ENCODE data around the gene TTC14.

Gene TTC14

GRCh38 chr3:180570238-180570637 lies 31.7 kb upstream of the TTC14 start (continued):
- TF ChIP-seq ZNF544 (tag by site-specific recombination; IDR thresholded peaks at IDR 0.05) (no peak), ZBTB48 (tag by site-specific recombination; IDR thresholded peaks at IDR 0.05) (no peak), ZNF10 (tag by site-specific recombination; IDR thresholded peaks at IDR 0.05) (no peak), ZNF148 (tag by site-specific recombination; IDR thresholded peaks at IDR 0.05; ENCODE audit: borderline replicate concordance) (no peak), TRIM28 (IDR thresholded peaks at IDR 0.05; ENCODE audit: borderline replicate concordance, low read length) (no peak), MZF1 (tag by site-specific recombination; IDR thresholded peaks at IDR 0.05; ENCODE audit: borderline replicate concordance) (no peak), ZNF596 (tag by site-specific recombination; IDR thresholded peaks at IDR 0.05) (no peak), WT1 (tag by site-specific recombination; IDR thresholded peaks at IDR 0.05) (no peak)
- TF ChIP-seq, protein P1, sequence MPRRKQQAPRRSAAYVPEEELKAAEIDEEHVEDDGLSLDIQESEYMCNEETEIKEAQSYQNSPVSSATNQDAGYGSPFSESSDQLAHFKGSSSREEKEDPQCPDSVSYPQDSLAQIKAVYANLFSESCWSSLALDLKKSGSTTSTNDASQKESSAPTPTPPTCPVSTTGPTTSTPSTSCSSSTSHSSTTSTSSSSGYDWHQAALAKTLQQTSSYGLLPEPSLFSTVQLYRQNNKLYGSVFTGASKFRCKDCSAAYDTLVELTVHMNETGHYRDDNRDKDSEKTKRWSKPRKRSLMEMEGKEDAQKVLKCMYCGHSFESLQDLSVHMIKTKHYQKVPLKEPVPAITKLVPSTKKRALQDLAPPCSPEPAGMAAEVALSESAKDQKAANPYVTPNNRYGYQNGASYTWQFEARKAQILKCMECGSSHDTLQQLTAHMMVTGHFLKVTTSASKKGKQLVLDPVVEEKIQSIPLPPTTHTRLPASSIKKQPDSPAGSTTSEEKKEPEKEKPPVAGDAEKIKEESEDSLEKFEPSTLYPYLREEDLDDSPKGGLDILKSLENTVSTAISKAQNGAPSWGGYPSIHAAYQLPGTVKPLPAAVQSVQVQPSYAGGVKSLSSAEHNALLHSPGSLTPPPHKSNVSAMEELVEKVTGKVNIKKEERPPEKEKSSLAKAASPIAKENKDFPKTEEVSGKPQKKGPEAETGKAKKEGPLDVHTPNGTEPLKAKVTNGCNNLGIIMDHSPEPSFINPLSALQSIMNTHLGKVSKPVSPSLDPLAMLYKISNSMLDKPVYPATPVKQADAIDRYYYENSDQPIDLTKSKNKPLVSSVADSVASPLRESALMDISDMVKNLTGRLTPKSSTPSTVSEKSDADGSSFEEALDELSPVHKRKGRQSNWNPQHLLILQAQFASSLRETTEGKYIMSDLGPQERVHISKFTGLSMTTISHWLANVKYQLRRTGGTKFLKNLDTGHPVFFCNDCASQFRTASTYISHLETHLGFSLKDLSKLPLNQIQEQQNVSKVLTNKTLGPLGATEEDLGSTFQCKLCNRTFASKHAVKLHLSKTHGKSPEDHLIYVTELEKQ (tag by site-specific recombination; IDR thresholded peaks at IDR 0.05; ENCODE audit: borderline replicate concordance): no peak

DNA sequence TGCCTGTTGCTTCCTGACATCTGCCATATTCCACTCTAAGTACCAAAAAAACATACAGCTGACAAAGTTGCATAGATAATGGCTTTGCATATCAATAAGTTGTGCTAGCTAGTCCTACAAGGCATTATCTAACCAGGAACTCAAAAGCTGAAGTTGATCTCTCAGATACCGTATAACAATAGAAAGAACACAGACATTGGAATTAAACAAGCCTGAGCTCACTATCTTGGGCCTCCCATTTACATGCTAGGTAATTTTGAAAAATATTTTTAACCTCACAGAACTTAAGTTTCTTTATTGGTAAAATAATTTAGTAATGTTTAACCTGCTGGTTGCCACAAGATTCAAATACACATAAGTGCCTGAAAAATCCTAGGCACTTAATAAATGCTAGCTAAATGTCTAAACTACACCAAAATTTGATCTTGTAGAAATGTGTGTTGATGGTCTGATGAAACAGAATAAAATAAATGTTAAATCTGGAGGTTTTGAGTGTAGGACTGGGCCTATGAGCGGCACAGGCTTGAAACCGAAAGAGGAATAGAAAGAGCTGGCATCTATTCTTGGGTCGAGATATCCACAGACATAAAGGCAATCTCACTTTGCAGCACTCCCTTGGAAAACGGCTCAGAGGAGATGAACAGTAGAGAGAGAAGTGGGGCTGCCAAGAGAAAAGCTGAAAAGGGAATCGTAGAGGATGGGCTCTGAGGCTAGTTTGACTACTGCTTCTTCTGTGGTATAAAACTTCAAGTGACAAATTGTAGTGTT lies 29.9 kb upstream of the TTC14 start:
- no peaks in the 10 kb centered on the region for H3K36me3 ChIP-seq (ENCODE audit: control insufficient read depth in 2 of 2, insufficient read depth in 1 of 2, low read length in 2 of 2)
- TF ChIP-seq ZNF48 (tag by site-specific recombination; IDR thresholded peaks at IDR 0.05) (no peak), ZBTB17 (tag by site-specific recombination; IDR thresholded peaks at IDR 0.05) (no peak), ZNF155 (tag by site-specific recombination; IDR thresholded peaks at IDR 0.05) (no peak), ZNF76 (tag by site-specific recombination; IDR thresholded peaks at IDR 0.05; ENCODE audit: borderline replicate concordance, low read depth) (no peak), ZNF248 (tag by site-specific recombination; IDR thresholded peaks at IDR 0.05) (no peak), ZNF394 (tag by site-specific recombination; IDR thresholded peaks at IDR 0.05; ENCODE audit: borderline replicate concordance) (no peak), ZFP37 (tag by site-specific recombination; IDR thresholded peaks at IDR 0.05) (no peak)
- ChIA-PET CTCF (interaction anchor here (0.6 kb wide), 1 partner anchor 1656 kb away, joined by 3 read pairs; no protein-coding TSS in a partner anchor), POLR2A (no interaction called here)
- H3K4me3 ChIP-seq (ENCODE audit: low read depth, low read length): no peak overlapping the region
- H3K4me1 ChIP-seq (ENCODE audit: control insufficient read depth, insufficient read depth, low read length): no peaks in the 10 kb centered on the region
- H3K27ac ChIP-seq (ENCODE audit: extremely low read depth, low read depth, low read length): no peak overlapping the region
- H3K9me3 ChIP-seq (ENCODE audit: control insufficient read depth, insufficient read depth, low read depth, low read length): no peaks in the 10 kb centered on the region

- POLR2A ChIA-PET: interaction anchor here (0.7 kb wide), 1 partner anchor 13 kb away, joined by 3 read pairs; no protein-coding TSS in a partner anchor
- CTCF ChIA-PET: no interaction called here
- Histone ChIP-seq H3K36me3 (ENCODE audit: control insufficient read depth in 2 of 2, insufficient read depth in 1 of 2, low read length in 2 of 2) (no peaks in the 10 kb centered on the region), H3K9me3 (ENCODE audit: control insufficient read depth, insufficient read depth, low read depth, low read length) (no peaks in the 10 kb centered on the region), H3K4me3 (ENCODE audit: low read depth, low read length) (no peak overlapping the region), H3K27ac (ENCODE audit: extremely low read depth, low read depth, low read length) (no peak overlapping the region), H3K4me1 (ENCODE audit: control insufficient read depth, insufficient read depth, low read length) (no peaks in the 10 kb centered on the region)
- TF ChIP-seq, protein P2, sequence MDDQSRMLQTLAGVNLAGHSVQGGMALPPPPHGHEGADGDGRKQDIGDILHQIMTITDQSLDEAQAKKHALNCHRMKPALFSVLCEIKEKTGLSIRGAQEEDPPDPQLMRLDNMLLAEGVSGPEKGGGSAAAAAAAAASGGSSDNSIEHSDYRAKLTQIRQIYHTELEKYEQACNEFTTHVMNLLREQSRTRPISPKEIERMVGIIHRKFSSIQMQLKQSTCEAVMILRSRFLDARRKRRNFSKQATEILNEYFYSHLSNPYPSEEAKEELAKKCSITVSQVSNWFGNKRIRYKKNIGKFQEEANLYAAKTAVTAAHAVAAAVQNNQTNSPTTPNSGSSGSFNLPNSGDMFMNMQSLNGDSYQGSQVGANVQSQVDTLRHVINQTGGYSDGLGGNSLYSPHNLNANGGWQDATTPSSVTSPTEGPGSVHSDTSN (CRISPR knock-in tag; IDR thresholded peaks at IDR 0.05): no peak
- TF ChIP-seq ZNF18 (tag by site-specific recombination; IDR thresholded peaks at IDR 0.05) (no peak), ZBTB48 (tag by site-specific recombination; IDR thresholded peaks at IDR 0.05) (no peak), ZNF24 (tag by site-specific recombination; IDR thresholded peaks at IDR 0.05) (no peak), ZNF398 (tag by site-specific recombination; IDR thresholded peaks at IDR 0.05) (no peak), ZNF629 (tag by site-specific recombination; IDR thresholded peaks at IDR 0.05) (no peak)
Observed at GRCh38 chr3:180575571-180575970, 26.4 kb upstream of the TTC14 start.
